GM21381 (cell line): ENCODE measurements around the gene CNNM4.

Source experiments
- ATAC-seq: cut with Tn5 transposase; IDR thresholded peaks from one replicate; pipeline ENCODE4 v1.9.1; 2021; ENCODE audit warnings: mild to moderate bottlenecking, moderate library complexity; ENCODE audit not compliant: unreplicated experiment

Gene CNNM4

GRCh38 chr2:96758987-96759386 is 1.7 kb upstream of the CNNM4 start:
- ATAC-seq: no peak

- no peak for ATAC-seq
Observed at GRCh38 chr2:96759548-96759947, 1.2 kb upstream of the CNNM4 start.

DNA sequence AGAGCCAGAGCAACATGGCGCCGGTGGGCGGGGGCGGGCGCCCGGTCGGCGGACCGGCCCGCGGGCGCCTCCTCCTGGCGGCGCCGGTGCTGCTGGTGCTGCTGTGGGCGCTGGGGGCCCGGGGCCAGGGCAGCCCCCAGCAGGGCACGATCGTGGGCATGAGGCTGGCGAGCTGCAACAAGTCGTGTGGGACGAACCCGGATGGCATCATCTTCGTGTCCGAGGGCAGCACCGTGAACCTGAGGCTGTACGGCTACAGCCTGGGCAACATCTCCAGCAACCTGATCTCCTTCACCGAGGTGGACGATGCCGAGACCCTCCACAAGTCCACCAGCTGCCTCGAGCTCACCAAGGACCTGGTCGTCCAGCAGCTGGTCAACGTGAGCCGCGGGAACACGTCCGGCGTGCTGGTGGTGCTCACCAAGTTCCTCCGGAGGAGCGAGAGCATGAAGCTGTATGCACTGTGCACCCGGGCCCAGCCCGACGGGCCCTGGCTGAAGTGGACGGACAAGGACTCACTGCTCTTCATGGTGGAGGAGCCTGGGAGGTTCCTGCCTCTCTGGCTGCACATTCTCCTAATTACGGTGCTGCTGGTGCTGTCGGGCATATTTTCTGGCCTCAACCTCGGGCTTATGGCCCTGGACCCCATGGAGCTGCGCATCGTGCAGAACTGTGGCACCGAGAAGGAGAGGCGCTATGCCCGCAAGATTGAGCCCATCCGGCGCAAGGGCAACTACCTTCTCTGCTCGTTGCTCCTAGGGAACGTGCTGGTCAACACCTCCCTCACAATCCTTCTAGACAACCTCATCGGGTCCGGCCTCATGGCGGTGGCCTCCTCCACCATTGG is 507 bp downstream of the CNNM4 start:
- ATAC-seq: peak; percentile 18

GRCh38 chr2:96762529-96763311 is 2.0 kb downstream of the CNNM4 start:
- ATAC-seq: no peak

- ATAC-seq: no peak
Observed at GRCh38 chr2:96763511-96764252, 3.0 kb downstream of the CNNM4 start.

- no peak for ATAC-seq
Observed at GRCh38 chr2:96764253-96764637, 3.5 kb downstream of the CNNM4 start.

- no peak for ATAC-seq
Observed at GRCh38 chr2:96767135-96767871, 6.6 kb downstream of the CNNM4 start.

GRCh38 chr2:96768083-96768561 is 7.4 kb downstream of the CNNM4 start:
- ATAC-seq: no peak

DNA sequence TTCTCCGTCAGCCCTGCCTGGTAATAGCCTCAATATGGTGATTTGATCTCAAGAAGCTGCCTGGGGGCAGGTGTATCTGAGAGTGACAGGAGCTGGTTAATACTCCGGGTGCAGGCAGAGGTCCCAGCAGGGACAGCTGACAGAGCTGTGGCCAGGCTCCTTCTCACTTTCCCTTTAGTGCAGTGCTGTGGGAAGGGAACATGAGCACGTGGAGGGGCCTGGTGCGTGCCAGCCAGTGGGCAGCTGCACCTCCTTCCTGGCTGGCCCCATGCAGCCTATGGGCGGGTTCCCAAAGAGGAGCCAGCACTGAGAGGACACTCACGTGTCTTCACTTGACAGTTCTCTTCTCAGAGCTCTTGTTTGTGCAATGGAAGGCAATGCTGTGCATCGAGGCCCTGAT is 9.1 kb downstream of the CNNM4 start:
- no peak for ATAC-seq

DNA sequence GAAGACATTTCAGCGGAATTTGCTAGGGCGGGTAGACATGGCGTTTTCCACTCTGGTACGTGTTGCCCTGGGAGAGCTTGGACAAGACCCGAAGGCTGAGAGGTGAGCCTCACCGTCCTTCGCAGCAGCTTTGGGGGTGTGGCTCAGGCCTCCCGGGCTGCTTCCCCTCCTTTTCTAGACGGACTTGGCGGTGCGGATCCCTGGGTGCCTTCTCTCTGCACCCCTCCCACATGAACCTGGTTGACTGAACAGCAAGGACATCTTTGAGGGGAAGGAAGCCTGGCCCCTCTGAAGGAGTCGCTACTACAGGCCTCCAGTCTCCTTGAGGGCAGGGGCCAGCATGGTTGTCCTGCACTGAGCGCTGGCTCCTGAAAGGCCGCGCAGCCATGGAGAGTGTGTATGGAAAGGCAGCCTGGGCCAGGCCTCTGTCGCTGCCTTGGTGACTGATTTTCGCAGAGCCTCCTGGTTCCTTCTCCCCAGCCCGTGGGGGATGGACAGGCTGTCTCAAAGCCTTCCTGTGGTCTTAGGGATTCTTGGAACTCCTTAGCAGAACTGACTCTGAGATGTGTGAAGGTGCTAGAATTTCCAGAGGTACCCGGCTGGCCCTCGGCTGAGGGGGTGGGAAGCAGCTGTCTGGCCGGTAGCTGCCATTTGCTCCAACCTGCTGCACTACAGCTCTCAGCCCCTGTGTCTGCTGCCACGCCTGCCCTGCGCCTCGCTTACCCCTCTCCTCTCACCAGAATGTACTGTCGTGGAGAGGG is 9.9 kb downstream of the CNNM4 start:
- ATAC-seq: no peak

DNA sequence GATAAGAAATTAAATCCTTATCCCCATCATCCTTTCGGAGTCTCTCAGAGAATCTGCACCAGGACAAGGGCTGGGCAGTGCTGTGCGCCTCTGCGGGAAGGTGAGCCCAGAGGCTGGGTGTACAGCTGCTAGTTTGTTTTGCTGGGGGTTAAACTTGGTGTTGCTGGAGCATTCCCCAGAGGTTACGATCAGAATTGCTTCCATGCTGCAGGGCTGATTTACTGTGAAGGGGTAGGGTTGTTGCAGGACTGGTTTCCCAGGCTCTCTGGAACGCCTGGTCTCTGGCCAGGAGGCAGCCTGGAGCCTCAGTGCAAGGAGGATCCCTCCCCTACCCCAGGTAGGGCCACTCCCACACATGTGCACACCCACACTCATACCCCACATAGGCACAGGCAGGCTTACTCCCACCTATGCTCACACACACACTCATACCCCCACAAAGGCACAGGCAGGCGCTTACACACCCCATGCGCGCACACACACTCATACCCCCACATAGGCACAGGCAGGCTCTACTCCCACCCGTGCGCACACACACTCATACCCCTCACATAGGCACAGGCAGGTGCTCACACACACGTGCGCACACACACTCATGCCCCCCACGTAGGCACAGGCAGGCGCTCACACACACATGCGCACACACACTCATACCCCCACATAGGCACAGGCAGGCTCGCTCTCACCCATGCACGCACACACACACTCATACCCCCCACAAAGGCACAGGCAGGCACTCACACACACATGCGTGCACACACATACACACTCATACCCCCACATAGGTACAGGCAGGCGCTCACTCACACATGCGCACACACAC is 11.3 kb downstream of the CNNM4 start:
- no peak for ATAC-seq

GRCh38 chr2:96772903-96773671 is 12.4 kb downstream of the CNNM4 start:
- no peak for ATAC-seq

DNA sequence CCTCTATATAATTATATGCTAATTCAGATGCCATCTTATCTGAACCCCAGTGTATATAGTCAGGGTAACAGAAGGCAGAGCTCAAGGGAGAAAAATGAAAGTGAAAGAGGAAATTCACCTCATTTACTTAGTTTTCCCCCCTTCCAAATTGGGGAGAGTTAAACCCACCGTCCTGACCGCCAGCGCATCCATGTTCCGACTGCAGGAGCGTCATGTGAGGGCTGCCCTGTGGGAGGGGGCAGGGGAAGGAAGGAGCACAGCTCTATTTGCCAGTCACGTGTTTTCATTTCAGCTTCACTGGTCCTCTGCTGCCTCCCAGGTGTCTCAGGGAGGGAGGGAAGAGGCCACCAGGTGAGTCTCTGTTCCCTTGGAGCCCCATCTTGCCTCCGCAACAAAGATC is 13.2 kb downstream of the CNNM4 start:
- peak; percentile 37 for ATAC-seq

DNA sequence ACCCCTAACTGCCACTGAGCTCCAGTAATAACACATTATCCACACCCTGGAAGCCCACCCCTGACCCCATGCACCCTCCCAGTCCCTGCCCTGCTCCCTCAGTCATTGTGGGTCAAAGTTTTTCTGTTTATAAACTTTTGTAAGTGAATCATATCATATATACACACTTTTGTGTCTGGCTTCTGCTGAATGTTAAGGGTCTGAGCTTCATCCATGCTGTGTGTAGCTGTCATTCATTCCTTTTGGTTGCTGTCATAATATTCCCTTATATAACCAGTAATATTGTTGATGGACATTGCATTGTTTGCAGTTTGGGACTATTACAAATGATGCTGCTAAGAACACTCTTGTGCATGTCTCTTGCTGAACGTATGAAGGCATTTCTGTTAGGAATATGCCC is 14.5 kb downstream of the CNNM4 start:
- ATAC-seq: no peak

GRCh38 chr2:96783388-96783787 is 22.7 kb downstream of the CNNM4 start:
- ATAC-seq: no peak

DNA sequence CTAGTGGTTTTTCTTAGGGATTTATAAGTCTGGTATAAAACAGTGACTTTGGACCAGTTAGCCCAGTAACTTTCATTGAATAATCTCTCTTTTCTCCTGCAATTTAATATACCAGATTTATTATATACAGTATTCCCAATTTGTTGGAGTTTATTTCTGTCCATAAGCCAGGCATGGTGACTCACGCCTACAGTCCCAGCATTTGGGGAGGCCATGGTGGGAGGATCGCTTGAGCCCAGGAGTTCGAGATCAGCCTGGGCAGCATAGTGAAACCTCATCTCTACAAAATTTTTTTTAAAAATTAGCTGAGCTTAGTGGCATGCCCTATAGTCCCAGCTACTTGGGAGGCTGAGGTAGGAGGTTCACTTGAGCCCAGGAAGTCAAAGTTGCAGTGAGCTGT is 26.7 kb downstream of the CNNM4 start:
- no peak for ATAC-seq

DNA sequence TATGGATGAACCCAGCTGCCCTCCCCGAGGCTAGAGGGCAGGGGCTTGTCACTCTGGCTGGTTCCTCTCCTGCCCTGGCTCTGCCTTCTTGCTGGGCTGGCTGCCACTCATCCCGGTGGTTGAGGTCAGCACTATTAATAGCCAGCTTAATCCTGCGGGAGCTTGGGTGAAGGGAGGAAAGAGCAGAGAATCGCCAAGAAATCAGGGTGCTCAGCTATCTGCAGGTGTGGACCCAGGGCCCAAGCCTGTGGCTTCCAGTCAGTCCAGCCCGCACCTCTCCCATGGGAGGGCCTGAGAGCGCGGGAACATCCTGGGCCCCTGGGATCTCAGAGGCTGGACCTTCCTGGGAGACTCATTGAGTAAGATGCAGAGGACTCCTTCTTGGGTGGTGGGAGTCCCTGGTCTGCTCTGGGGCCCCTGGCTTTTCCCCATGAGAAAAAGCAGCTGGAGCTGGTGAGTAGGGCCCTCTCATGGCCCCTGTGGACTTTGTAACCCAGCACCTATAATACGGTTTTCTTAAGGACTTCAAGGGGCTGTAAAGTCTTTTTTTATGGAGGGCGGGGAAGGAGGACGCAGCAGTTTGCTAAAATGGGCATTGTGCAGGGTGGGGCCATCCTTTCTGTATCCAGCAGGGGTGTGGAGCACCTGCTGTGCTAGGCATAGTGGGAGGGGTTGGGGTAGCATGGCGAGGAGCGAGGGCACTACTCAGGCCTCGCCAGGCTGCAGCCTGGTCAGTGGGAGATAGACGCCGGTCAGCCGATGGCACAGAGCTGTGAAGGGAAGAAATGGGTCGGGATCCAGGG is 27.9 kb downstream of the CNNM4 start:
- ATAC-seq: no peak

DNA sequence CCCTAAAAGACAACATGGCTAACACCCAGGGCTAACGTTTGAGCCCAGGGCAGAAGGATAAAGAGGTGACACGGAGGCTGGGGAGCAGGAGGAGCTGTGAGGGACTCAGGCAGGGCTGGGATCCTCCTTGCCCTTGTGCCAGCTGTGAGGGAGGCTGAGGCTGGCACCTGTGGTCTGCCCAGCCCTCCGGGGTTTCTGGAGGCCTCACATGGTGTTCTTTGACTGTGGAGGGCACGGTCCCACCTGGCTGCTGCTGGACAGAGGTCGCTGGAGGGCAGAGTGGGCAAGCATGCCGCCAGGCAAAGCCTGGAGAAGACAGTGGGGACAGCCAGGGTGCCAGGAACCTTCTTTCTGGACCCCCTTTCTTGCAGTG is 28.5 kb downstream of the CNNM4 start:
- ATAC-seq: no peak
